NT2/D1 (cell line): ENCODE measurements around the gene NLRC5.

Source experiments
- SUZ12 ChIP-seq: IDR thresholded peaks from 2 replicates; pipeline ENCODE4 v1.6.1; 2011; ENCODE audit not compliant: insufficient read length, insufficient read depth; ENCODE audit errors: extremely low read depth
- YY1 ChIP-seq: IDR thresholded peaks from 2 replicates; pipeline ENCODE4 v1.6.1; 2011; ENCODE audit not compliant: insufficient read length, insufficient read depth
- ZNF274 ChIP-seq: IDR thresholded peaks from 2 replicates; pipeline ENCODE4 v1.6.1; 2011; ENCODE audit warnings: mild to moderate bottlenecking, low read depth, low read length

GRCh38 chr16:57113664-57114063 is 124.3 kb downstream of the NLRC5 start:
- TF ChIP-seq SUZ12: no peak
- no peak for TF ChIP-seq ZNF274
- no peak for TF ChIP-seq YY1
